ENCODE data around the gene MAMDC2. TPM values are rescaled to one million over a fixed set of nuclear protein-coding genes. Genes with fewer than 3 reads are reported as not detected.

MAMDC2 gene
- total and polyA plus RNA-seq, 2 of the 8 experiments (the other 6 are each of a cell fraction or from before 2014, with no cell fraction given) = 6.1 to 15.4 TPM

DNA sequence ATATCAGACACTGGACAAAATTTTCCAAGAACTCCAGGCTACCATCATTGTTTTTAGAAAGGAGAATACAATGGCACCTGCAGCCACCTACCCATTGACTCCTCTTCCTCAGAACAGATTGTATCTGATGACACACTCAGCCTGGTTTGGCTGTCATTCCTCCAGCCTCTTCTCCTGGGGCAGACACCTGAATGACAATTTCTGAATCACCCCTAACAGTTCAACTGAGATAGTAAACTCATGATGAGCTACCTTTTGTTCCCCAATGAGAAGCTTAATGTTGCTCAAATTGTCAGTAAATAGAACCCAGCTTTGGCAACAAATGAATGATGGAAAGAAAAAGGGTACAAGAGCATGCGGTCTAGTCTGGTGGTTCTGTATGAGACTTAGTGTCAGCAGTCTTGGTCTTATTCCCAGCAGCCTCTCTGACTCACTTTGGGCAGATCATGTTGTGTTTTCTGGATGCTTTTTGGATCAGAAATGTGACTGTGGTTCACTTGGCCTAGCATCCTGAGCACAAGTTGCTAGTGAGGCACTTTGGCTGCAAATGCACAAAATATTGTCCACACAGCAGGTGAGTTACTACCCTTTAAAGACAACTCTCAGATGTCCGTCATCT lies 78.3 kb downstream of the MAMDC2 start:
- FAIRE-seq (no peak), DNase-seq (ENCODE audit: low read depth in 1 of 2, low spot score in 2 of 2) (no peak)
- Histone ChIP-seq H3K4ac (replicated peaks; ENCODE audit: insufficient read length, low read depth, low read length) (no peak overlapping the region), H3K4me2 (ENCODE audit: insufficient read depth in 1 of 2, low read depth in 2 of 2, low read length in 2 of 2) (no peak overlapping the region), H4K8ac (ENCODE audit: extremely low read depth, insufficient read depth, low read length) (no peak overlapping the region), H3K79me1 (ENCODE audit: low read depth, low read length) (no peaks in the 10 kb centered on the region), H2BK12ac (ENCODE audit: low read depth, low read length) (no peak overlapping the region), H2BK20ac (ENCODE audit: low read length) (no peak overlapping the region), H3K27me3 (replicated peaks in 1 of 4; ENCODE audit: control insufficient read depth in 3 of 4, extremely low read depth in 1 of 4, insufficient read depth in 3 of 4, low read length in 3 of 4) (no peaks in the 10 kb centered on the region), H3K9ac (replicated peaks in 1 of 4; ENCODE audit: extremely low read depth in 1 of 4, low read depth in 3 of 4, low read length in 3 of 4) (no peak overlapping the region), H3K36me3 (ENCODE audit: control insufficient read depth in 2 of 4, insufficient read depth in 4 of 4, low read length in 3 of 4) (no peaks in the 10 kb centered on the region), H4K91ac (replicated peaks; ENCODE audit: insufficient read length, low read length) (no peak overlapping the region), H2BK120ac (replicated peaks; ENCODE audit: low read depth, low read length) (no peak overlapping the region), H2AK5ac (ENCODE audit: low read depth, low read length) (no peak overlapping the region), H3K23ac (ENCODE audit: insufficient read length) (no peak overlapping the region), H4K5ac (ENCODE audit: insufficient read length, low read depth, low read length) (no peak overlapping the region), H2BK5ac (ENCODE audit: low read depth, low read length) (no peak overlapping the region), H2BK15ac (ENCODE audit: low read length) (no peak overlapping the region), H3K18ac (ENCODE audit: extremely low read depth, low read length) (no peak overlapping the region), H2AFZ (ENCODE audit: low read length) (no peak overlapping the region), H4K20me1 (replicated peaks in 1 of 2; ENCODE audit: control insufficient read depth in 1 of 2, insufficient read depth in 2 of 2, low read length in 2 of 2) (peaks cover 0 to 3% of the 10 kb centered on the region in 2 experiments), H3K23me2 (ENCODE audit: low read depth, low read length) (no peaks in the 10 kb centered on the region), H3K9me3 (ENCODE audit: insufficient read depth in 2 of 2, low read depth in 1 of 2, low read length in 1 of 2) (no peaks in the 10 kb centered on the region), H3K79me2 (ENCODE audit: control insufficient read depth in 1 of 2, insufficient read depth in 2 of 2, low read length in 2 of 2) (no peaks in the 10 kb centered on the region), H3K14ac (ENCODE audit: insufficient read length) (no peak overlapping the region), H3K27ac (ENCODE audit: low read depth, low read length) (no peak overlapping the region), H3K4me1 (replicated peaks in 1 of 4; ENCODE audit: control insufficient read depth in 3 of 4, insufficient read depth in 4 of 4, low read length in 3 of 4) (peaks cover 0 to 6% (median 0%) of the 10 kb centered on the region in 4 experiments; a peak in 1 of 7 replicates), H3K4me3 (ENCODE audit: extremely low read depth in 1 of 4, insufficient read depth in 2 of 4, low read depth in 3 of 4, low read length in 4 of 4) (no peak overlapping the region), H3K56ac (replicated peaks; ENCODE audit: insufficient read length, low read depth, low read length) (no peak overlapping the region)
- CTCF ChIA-PET (ENCODE audit: partially characterized antibody) = interaction anchor here (0.5 to 13.1 kb wide), 3 partner anchors 11 to 455 kb away, joined by 3 to 113 read pairs (median 19); no protein-coding TSS in a partner anchor
- TF ChIP-seq, protein P1, sequence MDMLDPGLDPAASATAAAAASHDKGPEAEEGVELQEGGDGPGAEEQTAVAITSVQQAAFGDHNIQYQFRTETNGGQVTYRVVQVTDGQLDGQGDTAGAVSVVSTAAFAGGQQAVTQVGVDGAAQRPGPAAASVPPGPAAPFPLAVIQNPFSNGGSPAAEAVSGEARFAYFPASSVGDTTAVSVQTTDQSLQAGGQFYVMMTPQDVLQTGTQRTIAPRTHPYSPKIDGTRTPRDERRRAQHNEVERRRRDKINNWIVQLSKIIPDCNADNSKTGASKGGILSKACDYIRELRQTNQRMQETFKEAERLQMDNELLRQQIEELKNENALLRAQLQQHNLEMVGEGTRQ (IDR thresholded peaks at IDR 0.05; ENCODE audit: low read length) = no peak
- no peak for TF ChIP-seq BACH1 (IDR thresholded peaks at IDR 0.05; ENCODE audit: low read length)
- no peak for TF ChIP-seq TEAD4 (IDR thresholded peaks at IDR 0.05; ENCODE audit: low read depth, low read length)
- POLR2A ChIA-PET (ENCODE audit: partially characterized antibody) = interaction anchor here (1.3 kb wide), 1 partner anchor 11 kb away, joined by 3 read pairs; no protein-coding TSS in a partner anchor
- WGBS, 2 experiments (ENCODE audit: extremely low coverage in 1 of 2, insufficient coverage in 1 of 2, insufficient read length in 1 of 2, insufficient replicate concordance in 2 of 2, low coverage in 1 of 2, low lambda C conversion rate in 2 of 2, missing lambda C conversion rate in 1 of 2) = 42% methylated on average over 2 of the region's 2 CpGs; no CpG with 5 or more reads in 1 of the 2 experiments

Measured in H1 (cell line).